Lower lobe of right lung (tissue), 2 donors: ENCODE results near the gene AKAP7. TPM values are rescaled to one million over a fixed set of nuclear protein-coding genes. Genes with fewer than 3 reads are reported as not detected.
"Not testable (repeated sequence)": the region's sequence is repeated elsewhere in the genome, so short reads cannot be mapped to it uniquely, and the experiment has no call there.

Source experiments
- ATAC-seq, 2 donors: fragments of 200-7000 bp; cut with Tn5 transposase; one replicate each; pipeline ENCODE4 v1.9.1; 2020 to 2022; ENCODE audit warnings: mild to moderate bottlenecking in 2 of 2, moderate library complexity in 2 of 2
- DNase-seq: peaks from one replicate; pipeline ENCODE4 v3.0.0-alpha.2; 2020
- H3K27ac ChIP-seq: fragments of 200-600 bp; one replicate; pipeline ENCODE4 v1.8.0; 2022
- H3K27me3 ChIP-seq: fragments of 200-600 bp; one replicate; pipeline ENCODE4 v1.8.0; 2022; ENCODE audit warnings: low read depth
- H3K36me3 ChIP-seq: fragments of 200-600 bp; one replicate; pipeline ENCODE4 v1.8.0; 2022; ENCODE audit warnings: mild to moderate bottlenecking
- H3K4me1 ChIP-seq: fragments of 200-600 bp; one replicate; pipeline ENCODE4 v1.8.0; 2022
- H3K4me3 ChIP-seq: fragments of 200-600 bp; one replicate; pipeline ENCODE4 v1.8.0; 2022; ENCODE audit warnings: mild to moderate bottlenecking
- H3K9me3 ChIP-seq: fragments of 200-600 bp; one replicate; pipeline ENCODE4 v1.8.0; 2022
- CTCF ChIP-seq: fragments of 200-600 bp; IDR thresholded peaks from one replicate; pipeline ENCODE4 v1.8.0; 2022; ENCODE audit warnings: antibody characterized with exemption, mild to moderate bottlenecking
- intact Hi-C: fragments of 100-400 bp; cut with DNase I; formaldehyde crosslinking; loops from one replicate; pipeline ENCODE4 v1.11.0; 2022
- total RNA-seq: library from RNA; stranded (reverse); fragmentation: NEBNext Ultra II Directional; extraction: Animal tissue kit (Norgen Biotek cat#: 25700); gene quantifications from one replicate; pipeline ENCODE4 v1.2.1, GENCODE V29; 2021
- donor health status: DM: no; HTN: yes; CAD: no; lungs with severe emphysema.

The AKAP7 gene
- total RNA-seq, 1 donor from 2014 or later: 11.0 TPM

GRCh38 chr6:131321589-131321988 lies 186.3 kb downstream of the AKAP7 start:
- Histone ChIP-seq H3K27me3 (no peaks in the 10 kb centered on the region), H3K36me3 (no peaks in the 10 kb centered on the region), H3K9me3 (no peaks in the 10 kb centered on the region), H3K4me1 (no peaks in the 10 kb centered on the region), H3K4me3 (no peak overlapping the region), H3K27ac (no peak overlapping the region)
- ATAC-seq: no peak
- TF ChIP-seq CTCF: no peak
- no peak for DNase-seq
- intact Hi-C loops: no loop called here

- Histone ChIP-seq H3K36me3 (no peaks in the 10 kb centered on the region), H3K4me1 (no peaks in the 10 kb centered on the region), H3K9me3 (no peaks in the 10 kb centered on the region), H3K27me3 (no peaks in the 10 kb centered on the region), H3K4me3 (no peak overlapping the region), H3K27ac (no peak overlapping the region)
- DNase-seq (no peak), ATAC-seq (no peak)
- TF ChIP-seq CTCF: no peak
- intact Hi-C loops: no loop called here
Observed at GRCh38 chr6:131322125-131322524, 186.9 kb downstream of the AKAP7 start.

GRCh38 chr6:131325669-131326068 lies 190.4 kb downstream of the AKAP7 start:
- H3K27me3 ChIP-seq, intact Hi-C loops, ATAC-seq, H3K9me3 ChIP-seq, H3K36me3 ChIP-seq, DNase-seq, H3K4me1 ChIP-seq: not testable (repeated sequence)
- H3K27ac ChIP-seq: peak overlapping the region; percentile 68
- peak overlapping the region; percentile 44 for H3K4me3 ChIP-seq

- DNase-seq, H3K4me1 ChIP-seq, H3K9me3 ChIP-seq, H3K27me3 ChIP-seq, ATAC-seq, H3K36me3 ChIP-seq, intact Hi-C loops: not testable (repeated sequence)
- H3K4me3 ChIP-seq: peak overlapping the region; percentile 29
- H3K27ac ChIP-seq: peak overlapping the region; percentile 8
Observed at GRCh38 chr6:131328727-131329126, 193.5 kb downstream of the AKAP7 start.

- ATAC-seq (peak; percentile 57 to 94), DNase-seq (no peak)
- Histone ChIP-seq H3K27ac (no peak overlapping the region), H3K27me3 (no peaks in the 10 kb centered on the region), H3K4me1 (no peaks in the 10 kb centered on the region), H3K4me3 (no peak overlapping the region), H3K9me3 (no peaks in the 10 kb centered on the region), H3K36me3 (no peaks in the 10 kb centered on the region)
- intact Hi-C loops: no loop called here
- TF ChIP-seq CTCF: no peak
Observed at GRCh38 chr6:131331151-131331550, 195.9 kb downstream of the AKAP7 start.

- Histone ChIP-seq H3K27me3 (no peaks in the 10 kb centered on the region), H3K4me1 (no peaks in the 10 kb centered on the region), H3K36me3 (no peaks in the 10 kb centered on the region), H3K4me3 (no peak overlapping the region), H3K9me3 (no peaks in the 10 kb centered on the region), H3K27ac (no peak overlapping the region)
- TF ChIP-seq CTCF: no peak
- ATAC-seq (peak; percentile 34 to 87), DNase-seq (no peak)
- intact Hi-C loops: no loop called here
Observed at GRCh38 chr6:131331873-131332781, 196.9 kb downstream of the AKAP7 start.

Other genes with a start within 250 kb of the AKAP7 start
- gene EPB41L2, start 72.2 kb upstream of the AKAP7 start, total RNA-seq: 124 TPM